Neural cell (in vitro differentiated cells): Measurements from ENCODE around the gene APPBP2. TPM values are rescaled to one million over a fixed set of nuclear protein-coding genes. Genes with fewer than 3 reads are reported as not detected.

Experiments
- H2AFZ ChIP-seq: fragments of 200-600, 300-800 bp; sonication (generic), shearing (Covaris generic); 2 replicates; pipeline ENCODE4 v1.6.0; 2014; ENCODE audit warnings: low read depth, mild to moderate bottlenecking, antibody characterized with exemption, low read length, moderate library complexity
- H3F3A ChIP-seq: fragments of 200-600 bp; shearing (Covaris generic); 2 replicates; pipeline ENCODE4 v1.6.1; 2016; ENCODE audit warnings: mild to moderate bottlenecking, moderate library complexity, mixed read lengths, antibody characterized with exemption, low read length; ENCODE audit not compliant: insufficient read depth, poor library complexity, severe bottlenecking
- H3K27ac ChIP-seq: fragments of 200-600, 300-800 bp; sonication (generic), shearing (Covaris generic); 2 replicates; pipeline ENCODE4 v1.5.1; 2014; ENCODE audit warnings: mild to moderate bottlenecking, low read length, moderate library complexity
- H3K27me3 ChIP-seq: fragments of 300-800, 200-600 bp; sonication (generic), shearing (Covaris generic); 2 replicates; pipeline ENCODE4 v1.6.0; 2014; ENCODE audit warnings: mild to moderate bottlenecking, low read depth, low read length, moderate library complexity; ENCODE audit not compliant: insufficient read depth
- H3K36me3 ChIP-seq: fragments of 300-800, 200-600 bp; sonication (generic), shearing (Covaris generic); 2 replicates; pipeline ENCODE4 v1.5.1; 2014; ENCODE audit warnings: mild to moderate bottlenecking, antibody characterized with exemption, low read length, moderate library complexity; ENCODE audit not compliant: insufficient read depth
- H3K4me2 ChIP-seq: fragments of 300-800, 200-600 bp; sonication (generic), shearing (Covaris generic); 2 replicates; pipeline ENCODE4 v1.6.0; 2014; ENCODE audit warnings: mild to moderate bottlenecking, low read length
- H3K4me3 ChIP-seq: fragments of 300-800, 200-600 bp; sonication (generic), shearing (Covaris generic); 2 replicates; pipeline ENCODE4 v1.5.1; 2014; ENCODE audit warnings: mild to moderate bottlenecking, low read length, moderate library complexity
- H3K79me2 ChIP-seq: fragments of 200-600 bp; shearing (Covaris generic); replicated peaks from 2 replicates; pipeline ENCODE4 v1.6.0; 2014; ENCODE audit warnings: mild to moderate bottlenecking, low read length, moderate library complexity; ENCODE audit not compliant: insufficient read depth
- H3K9ac ChIP-seq: fragments of 300-800, 200-600 bp; sonication (generic), shearing (Covaris generic); 2 replicates; pipeline ENCODE4 v1.6.1; 2016; ENCODE audit warnings: mild to moderate bottlenecking, low read length, mixed read lengths
- H3K9me2 ChIP-seq: fragments of 200-600 bp; shearing (Covaris generic); 2 replicates; pipeline ENCODE4 v1.6.1; 2016; ENCODE audit warnings: mild to moderate bottlenecking, low read length, mixed read lengths; ENCODE audit not compliant: insufficient read depth
- H3K9me3 ChIP-seq: fragments of 200-600, 300-800 bp; sonication (generic), shearing (Covaris generic); 2 replicates; pipeline ENCODE4 v1.6.1; 2016; ENCODE audit warnings: mild to moderate bottlenecking, mixed run types, low read length, moderate library complexity, mixed read lengths
- H4K20me1 ChIP-seq: fragments of 200-600 bp; shearing (Covaris generic); 2 replicates; pipeline ENCODE4 v1.6.1; 2016; ENCODE audit warnings: mild to moderate bottlenecking, mixed run types; ENCODE audit not compliant: insufficient read depth
- EP300 ChIP-seq: fragments of 450-650 bp; conservative IDR thresholded peaks from 2 replicates; pipeline ENCODE4 v1.6.1; 2014; ENCODE audit warnings: antibody characterized with exemption, mild to moderate bottlenecking, moderate library complexity; ENCODE audit not compliant: poor library complexity, severe bottlenecking
- EZH2 ChIP-seq: fragments of 200-600, 300-800 bp; shearing (Covaris generic), sonication (generic); IDR thresholded peaks from 2 replicates; pipeline ENCODE4 v1.6.1; 2014; ENCODE audit warnings: antibody characterized with exemption, low read length, borderline replicate concordance, mild to moderate bottlenecking; ENCODE audit not compliant: insufficient read depth, poor library complexity, severe bottlenecking
- MXI1 ChIP-seq: fragments of 450-650 bp; conservative IDR thresholded peaks from 2 replicates; pipeline ENCODE4 v1.6.1; 2014; ENCODE audit warnings: antibody characterized with exemption, mild to moderate bottlenecking; ENCODE audit not compliant: poor library complexity, severe bottlenecking
- POLR2AphosphoS5 ChIP-seq: IDR thresholded peaks from 2 replicates; pipeline ENCODE4 v1.6.1; 2012
- RAD21 ChIP-seq: fragments of 450-650 bp; conservative IDR thresholded peaks from 2 replicates; pipeline ENCODE4 v1.6.1; 2014; ENCODE audit warnings: antibody characterized with exemption, mild to moderate bottlenecking, moderate library complexity
- SMC3 ChIP-seq: fragments of 450-650 bp; conservative IDR thresholded peaks from 2 replicates; pipeline ENCODE4 v1.6.1; 2014; ENCODE audit warnings: antibody characterized with exemption, mild to moderate bottlenecking, moderate library complexity; ENCODE audit not compliant: poor library complexity
- TAF1 ChIP-seq: IDR thresholded peaks from 2 replicates; pipeline ENCODE4 v1.6.1; 2012; ENCODE audit warnings: low read depth
- polyA plus RNA-seq: library from polyadenylated mRNA; depleted of rRNA; stranded (reverse); fragments of >200 nt; gene quantifications from 2 replicates; pipeline ENCODE4 v1.2.3, GENCODE V29; 2014
- TF ChIP-seq, protein P1 (sequence below): IDR thresholded peaks from 2 replicates; pipeline ENCODE4 v1.6.1; 2012; ENCODE audit warnings: borderline replicate concordance
- TF ChIP-seq, protein P2 (sequence below): fragments of 450-650 bp; IDR thresholded peaks from 2 replicates; pipeline ENCODE4 v1.5.1; 2014; ENCODE audit warnings: antibody characterized with exemption, mild to moderate bottlenecking, moderate library complexity; ENCODE audit not compliant: poor library complexity, severe bottlenecking

APPBP2 gene
- polyA plus RNA-seq, 1 donor from 2014 or later: 40.4 TPM

DNA sequence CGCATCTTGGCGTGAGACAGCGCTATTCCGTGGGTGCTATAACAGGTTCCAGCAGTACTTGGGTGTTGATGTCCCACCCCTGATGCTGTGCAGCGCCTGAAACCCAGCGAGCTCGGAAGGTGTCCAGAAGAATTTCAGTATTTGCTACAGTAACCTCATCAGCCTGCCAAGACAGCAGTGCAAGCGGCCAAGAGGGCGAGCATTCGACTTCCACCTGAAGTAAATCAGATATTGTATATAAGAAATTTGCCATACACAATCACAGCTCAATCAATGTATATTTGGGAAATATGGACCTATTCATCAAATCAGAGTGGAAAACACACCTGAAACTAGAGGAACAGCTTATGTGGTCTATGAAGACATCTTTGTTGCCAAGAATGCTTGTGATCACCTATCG lies 13.0 kb downstream of the APPBP2 start:
- Histone ChIP-seq H4K20me1 (no peaks in the 10 kb centered on the region), H3F3A (no peaks in the 10 kb centered on the region), H3K27me3 (no peaks in the 10 kb centered on the region), H3K9me2 (no peaks in the 10 kb centered on the region), H3K79me2 (peaks cover 56% of the 10 kb centered on the region), H3K9me3 (no peaks in the 10 kb centered on the region), H3K36me3 (no peaks in the 10 kb centered on the region), H3K4me2 (no peak overlapping the region), H3K27ac (no peak overlapping the region), H3K4me3 (no peak overlapping the region), H2AFZ (no peak overlapping the region), H3K9ac (no peak overlapping the region)
- TF ChIP-seq, protein P1, sequence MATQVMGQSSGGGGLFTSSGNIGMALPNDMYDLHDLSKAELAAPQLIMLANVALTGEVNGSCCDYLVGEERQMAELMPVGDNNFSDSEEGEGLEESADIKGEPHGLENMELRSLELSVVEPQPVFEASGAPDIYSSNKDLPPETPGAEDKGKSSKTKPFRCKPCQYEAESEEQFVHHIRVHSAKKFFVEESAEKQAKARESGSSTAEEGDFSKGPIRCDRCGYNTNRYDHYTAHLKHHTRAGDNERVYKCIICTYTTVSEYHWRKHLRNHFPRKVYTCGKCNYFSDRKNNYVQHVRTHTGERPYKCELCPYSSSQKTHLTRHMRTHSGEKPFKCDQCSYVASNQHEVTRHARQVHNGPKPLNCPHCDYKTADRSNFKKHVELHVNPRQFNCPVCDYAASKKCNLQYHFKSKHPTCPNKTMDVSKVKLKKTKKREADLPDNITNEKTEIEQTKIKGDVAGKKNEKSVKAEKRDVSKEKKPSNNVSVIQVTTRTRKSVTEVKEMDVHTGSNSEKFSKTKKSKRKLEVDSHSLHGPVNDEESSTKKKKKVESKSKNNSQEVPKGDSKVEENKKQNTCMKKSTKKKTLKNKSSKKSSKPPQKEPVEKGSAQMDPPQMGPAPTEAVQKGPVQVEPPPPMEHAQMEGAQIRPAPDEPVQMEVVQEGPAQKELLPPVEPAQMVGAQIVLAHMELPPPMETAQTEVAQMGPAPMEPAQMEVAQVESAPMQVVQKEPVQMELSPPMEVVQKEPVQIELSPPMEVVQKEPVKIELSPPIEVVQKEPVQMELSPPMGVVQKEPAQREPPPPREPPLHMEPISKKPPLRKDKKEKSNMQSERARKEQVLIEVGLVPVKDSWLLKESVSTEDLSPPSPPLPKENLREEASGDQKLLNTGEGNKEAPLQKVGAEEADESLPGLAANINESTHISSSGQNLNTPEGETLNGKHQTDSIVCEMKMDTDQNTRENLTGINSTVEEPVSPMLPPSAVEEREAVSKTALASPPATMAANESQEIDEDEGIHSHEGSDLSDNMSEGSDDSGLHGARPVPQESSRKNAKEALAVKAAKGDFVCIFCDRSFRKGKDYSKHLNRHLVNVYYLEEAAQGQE: no peak
- TF ChIP-seq, protein P2, sequence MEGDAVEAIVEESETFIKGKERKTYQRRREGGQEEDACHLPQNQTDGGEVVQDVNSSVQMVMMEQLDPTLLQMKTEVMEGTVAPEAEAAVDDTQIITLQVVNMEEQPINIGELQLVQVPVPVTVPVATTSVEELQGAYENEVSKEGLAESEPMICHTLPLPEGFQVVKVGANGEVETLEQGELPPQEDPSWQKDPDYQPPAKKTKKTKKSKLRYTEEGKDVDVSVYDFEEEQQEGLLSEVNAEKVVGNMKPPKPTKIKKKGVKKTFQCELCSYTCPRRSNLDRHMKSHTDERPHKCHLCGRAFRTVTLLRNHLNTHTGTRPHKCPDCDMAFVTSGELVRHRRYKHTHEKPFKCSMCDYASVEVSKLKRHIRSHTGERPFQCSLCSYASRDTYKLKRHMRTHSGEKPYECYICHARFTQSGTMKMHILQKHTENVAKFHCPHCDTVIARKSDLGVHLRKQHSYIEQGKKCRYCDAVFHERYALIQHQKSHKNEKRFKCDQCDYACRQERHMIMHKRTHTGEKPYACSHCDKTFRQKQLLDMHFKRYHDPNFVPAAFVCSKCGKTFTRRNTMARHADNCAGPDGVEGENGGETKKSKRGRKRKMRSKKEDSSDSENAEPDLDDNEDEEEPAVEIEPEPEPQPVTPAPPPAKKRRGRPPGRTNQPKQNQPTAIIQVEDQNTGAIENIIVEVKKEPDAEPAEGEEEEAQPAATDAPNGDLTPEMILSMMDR: no peak
- no peak for TF ChIP-seq EZH2
- TF ChIP-seq MXI1: no peak
- TF ChIP-seq RAD21: no peak
- TF ChIP-seq TAF1: no peak
- no peak for TF ChIP-seq EP300
- TF ChIP-seq POLR2AphosphoS5: no peak
- TF ChIP-seq SMC3: no peak

DNA sequence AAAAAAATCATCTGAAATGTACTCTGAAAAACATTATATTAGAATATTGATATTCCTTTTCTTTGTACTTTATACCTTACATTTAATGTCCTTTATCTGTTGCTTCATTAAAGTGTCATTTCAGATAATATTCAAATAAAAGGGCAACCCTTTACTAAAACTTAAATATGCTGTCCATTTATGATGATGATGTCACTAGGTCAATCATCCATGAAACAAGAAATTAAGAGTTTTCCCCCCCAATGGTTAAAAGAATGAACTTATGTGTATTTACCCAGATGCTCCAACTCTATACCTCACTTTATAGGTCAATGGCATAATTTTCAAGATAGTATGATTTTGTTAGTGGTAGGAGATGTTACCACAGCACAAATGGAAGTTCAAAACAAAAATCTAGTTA lies 15.3 kb downstream of the APPBP2 start:
- H4K20me1 ChIP-seq: no peaks in the 10 kb centered on the region
- no peak overlapping the region for H2AFZ ChIP-seq
- H3K9me3 ChIP-seq: no peaks in the 10 kb centered on the region
- no peak overlapping the region for H3K4me3 ChIP-seq
- H3K27ac ChIP-seq: no peak overlapping the region
- no peak overlapping the region for H3K9ac ChIP-seq
- no peaks in the 10 kb centered on the region for H3K36me3 ChIP-seq
- H3F3A ChIP-seq: no peaks in the 10 kb centered on the region
- no peak for TF ChIP-seq MXI1
- TF ChIP-seq, protein P2: no peak
- H3K79me2 ChIP-seq: peaks cover 66% of the 10 kb centered on the region
- no peaks in the 10 kb centered on the region for H3K9me2 ChIP-seq
- H3K4me2 ChIP-seq: no peak overlapping the region
- no peaks in the 10 kb centered on the region for H3K27me3 ChIP-seq
